CD4-positive, alpha-beta T cell treated with Interleukin-6 at 100 ng/mL for 8 hours (primary cell): Measurements from ENCODE around the gene EXOC2.
"Not testable (repeated sequence)": the region's sequence is repeated elsewhere in the genome, so short reads cannot be mapped to it uniquely, and the experiment has no call there.

Source experiments
- DNase-seq: peaks from one replicate; pipeline ENCODE4 v3.0.0-alpha.2; 2020; ENCODE audit warnings: mixed read lengths, low spot score

Gene EXOC2

GRCh38 chr6:710601-711571 is 17.9 kb upstream of the EXOC2 start:
- peak; percentile 57 for DNase-seq

GRCh38 chr6:709471-710056 is 16.6 kb upstream of the EXOC2 start:
- no peak for DNase-seq

DNA sequence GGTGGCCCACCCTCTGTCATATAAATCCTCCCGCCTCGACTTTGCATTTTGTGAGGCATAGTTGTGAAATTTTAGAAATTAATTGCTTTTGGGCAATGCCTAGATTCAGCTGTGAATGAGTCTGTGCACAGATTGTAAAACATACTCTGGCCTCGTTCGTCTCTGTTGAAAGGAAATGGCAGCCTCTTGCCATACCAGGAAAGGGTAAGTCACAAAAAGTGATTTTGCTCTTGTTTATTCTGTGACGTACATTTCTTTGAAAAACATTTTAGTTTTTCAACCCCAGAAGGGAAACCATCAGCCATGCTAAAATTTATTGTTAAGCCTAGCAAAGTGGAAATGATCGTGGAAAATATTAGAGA is 15.3 kb upstream of the EXOC2 start:
- no peak for DNase-seq

GRCh38 chr6:707576-708236 is 14.8 kb upstream of the EXOC2 start:
- DNase-seq: no peak

- DNase-seq: no peak
These were observed 14.0 kb upstream of the EXOC2 start for GRCh38 chr6:706819-707381.

GRCh38 chr6:706146-706545 is 13.2 kb upstream of the EXOC2 start:
- no peak for DNase-seq

DNA sequence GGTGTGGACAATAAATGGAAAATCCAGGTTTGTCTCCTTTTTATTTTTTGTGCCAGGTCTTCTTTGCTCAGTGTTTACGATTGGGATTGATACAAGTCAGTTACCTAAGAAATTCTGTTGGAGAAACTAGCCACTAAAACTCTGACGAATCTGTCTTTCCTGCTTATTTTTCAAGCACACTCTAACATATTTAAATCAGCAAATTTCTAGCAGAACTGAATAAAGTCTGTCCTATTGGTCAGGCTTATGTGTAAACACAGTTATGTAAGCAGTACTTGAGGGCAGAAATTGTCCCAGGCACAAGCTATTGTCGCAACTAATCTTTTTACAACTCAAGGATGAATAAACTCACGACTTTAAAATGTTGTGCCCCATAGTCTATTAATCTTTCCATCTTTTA is 12.1 kb upstream of the EXOC2 start:
- no peak for DNase-seq

GRCh38 chr6:704046-704445 is 11.1 kb upstream of the EXOC2 start:
- DNase-seq: no peak

DNA sequence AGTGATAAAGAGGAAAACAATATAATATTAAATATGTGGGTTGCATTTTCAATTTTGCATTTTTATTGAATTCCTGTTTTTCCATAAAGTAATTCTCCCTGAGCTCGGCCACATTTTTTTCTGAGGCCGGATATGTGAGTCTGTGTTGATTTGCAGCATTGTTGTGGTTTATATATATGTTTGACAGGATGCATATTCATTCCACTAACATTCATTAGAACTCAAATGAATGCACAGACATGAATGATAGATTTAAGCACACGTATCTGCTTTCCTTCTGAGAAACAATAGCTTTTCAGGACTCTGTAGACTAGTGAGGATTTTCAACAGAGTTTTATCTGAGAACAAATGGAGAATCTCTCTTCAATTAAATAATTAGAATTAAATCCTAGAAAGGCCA is 10.6 kb upstream of the EXOC2 start:
- no peak for DNase-seq

DNA sequence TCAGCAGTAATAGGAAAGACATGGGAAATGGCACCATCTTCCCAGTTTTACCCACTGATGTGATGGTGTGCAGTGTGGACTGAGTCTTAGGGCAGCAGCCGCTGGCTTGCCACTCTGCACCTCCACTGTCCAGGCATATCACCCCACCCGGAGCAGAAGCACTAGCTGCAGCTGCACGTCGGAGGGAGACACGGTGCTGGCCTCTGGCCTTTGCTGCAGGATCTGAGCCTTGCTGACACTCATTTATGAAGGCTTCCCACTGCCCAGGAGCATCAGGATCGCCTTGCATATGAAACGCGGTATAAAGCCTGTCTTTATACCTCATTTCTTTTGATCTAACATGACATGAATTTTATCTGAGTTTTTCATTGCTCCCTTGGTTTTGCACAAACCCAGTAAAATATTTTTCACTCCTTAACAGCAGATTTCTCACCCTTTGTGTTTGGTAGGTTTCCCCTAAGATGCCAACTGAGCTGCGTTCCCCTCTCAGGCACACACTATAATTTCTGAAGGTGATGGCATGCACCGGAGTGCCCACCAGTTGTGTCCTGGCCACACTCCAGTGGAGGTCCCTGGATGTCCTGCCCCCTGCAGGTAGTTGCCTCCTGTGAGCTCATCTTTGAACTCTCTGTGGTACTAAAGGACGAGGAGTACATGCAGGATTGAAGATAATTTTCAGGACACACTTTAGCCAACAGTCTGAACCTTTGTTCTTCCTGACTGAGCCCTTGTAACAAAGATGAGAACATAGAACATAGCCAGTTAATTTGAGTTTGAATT is 9.0 kb upstream of the EXOC2 start:
- DNase-seq: no peak

GRCh38 chr6:701215-701614 is 8.3 kb upstream of the EXOC2 start:
- no peak for DNase-seq

- no peak for DNase-seq
These were observed 7.6 kb upstream of the EXOC2 start for GRCh38 chr6:700490-700889.

- no peak for DNase-seq
These were observed 6.4 kb upstream of the EXOC2 start for GRCh38 chr6:699319-699718.

- DNase-seq: not testable (repeated sequence)
These were observed 1.6 kb upstream of the EXOC2 start for GRCh38 chr6:694431-695126.

GRCh38 chr6:693723-694009 is 727 bp upstream of the EXOC2 start:
- no peak for DNase-seq

GRCh38 chr6:692356-692851 is 535 bp downstream of the EXOC2 start:
- DNase-seq: peak; percentile 71

DNA sequence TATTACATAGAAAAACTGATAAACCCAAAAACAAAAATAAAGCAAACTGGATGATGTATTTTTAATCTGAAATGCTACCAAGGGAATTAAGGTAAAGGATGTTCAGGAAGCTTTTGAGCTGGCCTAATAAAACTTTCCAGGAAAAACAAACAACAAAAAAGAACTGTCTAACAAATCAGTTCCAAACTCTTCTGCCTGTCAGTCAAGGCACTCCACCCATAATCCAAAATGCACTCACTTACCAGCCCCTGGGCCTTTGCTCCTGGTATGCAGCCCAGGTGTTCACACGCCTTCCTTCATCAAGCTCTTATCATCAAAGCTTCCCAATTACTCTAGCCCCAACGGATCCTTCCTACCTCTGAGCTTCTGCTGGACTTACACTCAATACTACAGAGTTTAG is 3.7 kb downstream of the EXOC2 start:
- no peak for DNase-seq

DNA sequence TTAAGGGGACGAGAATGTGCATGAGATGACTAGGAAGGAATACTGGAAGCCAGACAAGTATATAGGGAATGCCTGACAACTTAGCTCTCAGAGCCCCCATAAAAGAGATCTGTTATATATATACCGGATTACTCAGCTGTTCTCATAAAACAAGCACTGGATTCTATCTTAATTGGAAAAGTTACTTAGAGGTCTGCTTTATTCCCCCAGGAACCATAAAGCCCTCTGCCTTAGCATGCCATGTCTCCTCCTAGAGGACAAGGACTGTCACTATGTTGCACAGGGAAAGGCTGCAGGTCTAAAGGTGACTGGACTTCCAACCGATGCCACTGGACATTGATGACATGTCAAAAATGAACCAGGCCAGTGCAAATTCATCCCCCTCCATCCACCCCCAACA is 6.4 kb downstream of the EXOC2 start:
- no peak for DNase-seq

GRCh38 chr6:684831-685636 is 7.9 kb downstream of the EXOC2 start:
- no peak for DNase-seq

DNA sequence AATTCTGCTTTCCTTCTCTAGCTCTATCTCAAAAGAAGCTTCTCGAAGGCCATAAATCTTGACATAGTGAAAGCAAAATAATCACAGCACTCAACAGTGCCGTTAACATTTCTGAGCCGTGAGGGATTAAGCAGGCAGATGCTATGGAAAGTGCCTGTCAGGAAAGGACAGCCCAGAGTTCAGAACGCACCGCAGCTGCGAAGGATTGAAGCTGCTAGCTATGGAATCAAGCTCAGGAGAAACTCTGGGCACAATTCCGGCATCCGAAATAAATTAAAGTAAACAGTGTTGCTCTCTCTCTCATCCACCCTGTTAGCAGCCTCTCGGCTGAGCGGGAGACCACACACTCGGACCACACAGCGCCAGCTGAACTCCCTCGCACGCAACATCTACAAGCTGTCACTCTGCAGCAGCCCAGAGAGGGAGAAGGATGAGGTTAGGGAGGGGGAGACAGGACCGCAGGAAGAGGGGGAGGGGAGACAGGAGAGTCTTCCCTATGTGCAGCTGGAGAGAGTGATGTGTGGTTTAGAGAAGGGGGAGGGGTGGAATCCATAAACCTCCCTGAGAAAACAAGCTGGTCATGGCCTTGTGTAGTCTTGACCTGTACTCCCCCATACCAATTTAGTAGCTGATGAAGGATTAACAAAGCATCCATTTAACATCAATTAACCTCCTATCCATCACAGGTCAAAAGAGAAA is 9.0 kb downstream of the EXOC2 start:
- no peak for DNase-seq
